Esophagus squamous epithelium (tissue), 5 donors: ENCODE measurements around the gene DNAH1. TPM values are rescaled to one million over a fixed set of nuclear protein-coding genes. Genes with fewer than 3 reads are reported as not detected.

Experiments
- DNase-seq: peaks from one replicate; lab custom pipeline; 2025; lab: John Stamatoyannopoulos, UW
- H3K27ac ChIP-seq, 4 donors: fragments of 200-600 bp; sonication (generic); one replicate each; pipeline ENCODE4 v1.5.1; 2016 to 2019; ENCODE audit warnings: mild to moderate bottlenecking in 1 of 4
- H3K27me3 ChIP-seq, 4 donors: fragments of 200-600 bp; sonication (generic); 1 replicate in 3 of 4; 2 replicates in 1 of 4; pipeline versions ENCODE4 v1.5.1 to v1.6.0; 2017 to 2021; ENCODE audit warnings: antibody characterized with exemption in 1 of 4
- H3K36me3 ChIP-seq, 3 donors: fragments of 200-600 bp; sonication (generic); one replicate each; pipeline ENCODE4 v1.5.1; 2016 to 2019
- H3K4me1 ChIP-seq, 3 donors: fragments of 200-600 bp; sonication (generic); one replicate each; pipeline ENCODE4 v1.5.1; 2017 to 2019
- H3K4me3 ChIP-seq, 4 donors: fragments of 200-600 bp; sonication (generic); 1 replicate in 3 of 4; 2 replicates in 1 of 4; pipeline ENCODE4 v1.5.1; 2016 to 2019; ENCODE audit warnings: mild to moderate bottlenecking in 2 of 4, moderate library complexity in 1 of 4
- H3K9me3 ChIP-seq, 3 donors: fragments of 200-600 bp; sonication (generic); one replicate each; pipeline ENCODE4 v1.5.1; 2016 to 2019
- CTCF ChIP-seq, 6 experiments: fragments of 450-650 bp in 4 of 6; fragments of 200-600 bp in 2 of 6; sonication (generic) in 2 of 6; IDR thresholded peaks; one replicate each; pipeline ENCODE4 v1.5.1; 2016 to 2019; ENCODE audit warnings: antibody characterized with exemption in 6 of 6, mild to moderate bottlenecking in 4 of 6, moderate library complexity in 4 of 6
- POLR2A ChIP-seq, 4 donors: fragments of 450-650 bp; IDR thresholded peaks; one replicate each; pipeline ENCODE4 v1.6.1; 2017; ENCODE audit warnings: antibody characterized with exemption in 4 of 4, mild to moderate bottlenecking in 4 of 4, moderate library complexity in 3 of 4
- WGBS, 2 donors: methylation state at CpG; one replicate each; pipeline ENCODE4 v1.1.5; 2018; 5-methylcytosine and 5-hydroxymethylcytosine counted together
- intact Hi-C: fragments of 100-400 bp; cut with DNase I; formaldehyde crosslinking; loops from one replicate; pipeline ENCODE4 v1.15.0; 2022
- total RNA-seq, 4 donors: library from RNA; depleted of rRNA; stranded (reverse); fragments of >200 nt; gene quantifications; one replicate each; pipeline ENCODE4 v1.1.0, GENCODE V29; 2016
- donor health status: DM: yes; HTN: yes; CAD: no.

DNAH1 gene
- total RNA-seq, 4 donors from 2014 or later: 1.3 to 5.9 (median 1.9) TPM

- Histone ChIP-seq H3K4me3 (peak overlapping the region in 2 of 4 donors; percentile 20 to 31), H3K27ac (peak overlapping the region; percentile 88 to 100 (median 94)), H3K36me3 (peaks cover 31 to 70% (median 52%) of the 10 kb centered on the region in 3 donors), H3K9me3 (no peaks in the 10 kb centered on the region), H3K4me1 (peaks cover 23 to 87% (median 49%) of the 10 kb centered on the region in 3 donors), H3K27me3 (no peaks in the 10 kb centered on the region)
- DNase-seq: peak; percentile 19
- peak in 1 of 4 donors; percentile 34 for TF ChIP-seq POLR2A (IDR thresholded peaks at IDR 0.05)
- no peak for TF ChIP-seq CTCF (IDR thresholded peaks at IDR 0.05)
- intact Hi-C loops: no loop called here
- 38% methylated on average over 5 of the region's 11 CpGs; no CpG with 5 or more reads in 1 of the 2 donors for WGBS, 2 donors
Observed at GRCh38 chr3:52406231-52406661, 90.1 kb downstream of the DNAH1 start.

GRCh38 chr3:52406791-52407510 lies 90.8 kb downstream of the DNAH1 start:
- WGBS, 2 donors: 65 to 79% methylated on average over 13 to 17 of the region's 20 CpGs
- DNase-seq: no peak
- H3K9me3 ChIP-seq: no peaks in the 10 kb centered on the region
- H3K4me3 ChIP-seq: peak overlapping the region in 1 of 4 donors; percentile 31
- TF ChIP-seq CTCF (IDR thresholded peaks at IDR 0.05): no peak
- TF ChIP-seq POLR2A (IDR thresholded peaks at IDR 0.05): no peak
- peak overlapping the region; percentile 88 to 100 (median 94) for H3K27ac ChIP-seq
- no peaks in the 10 kb centered on the region for H3K27me3 ChIP-seq
- peaks cover 30 to 63% (median 45%) of the 10 kb centered on the region in 3 donors for H3K36me3 ChIP-seq
- H3K4me1 ChIP-seq: peaks cover 30 to 90% (median 56%) of the 10 kb centered on the region in 3 donors
- intact Hi-C loops: no loop called here

- Histone ChIP-seq H3K4me3 (no peak overlapping the region), H3K27ac (peak overlapping the region in 3 of 4 donors; percentile 88 to 100 (median 99)), H3K9me3 (no peaks in the 10 kb centered on the region), H3K4me1 (peaks cover 34 to 90% (median 65%) of the 10 kb centered on the region in 3 donors), H3K27me3 (no peaks in the 10 kb centered on the region), H3K36me3 (peaks cover 22 to 55% (median 37%) of the 10 kb centered on the region in 3 donors)
- 80 to 100% methylated on average over 1 to 3 of the region's 3 CpGs for WGBS, 2 donors
- no peak for DNase-seq
- intact Hi-C loops: no loop called here
- TF ChIP-seq CTCF (IDR thresholded peaks at IDR 0.05) (no peak), POLR2A (IDR thresholded peaks at IDR 0.05) (no peak)
Observed at GRCh38 chr3:52407779-52408178, 91.7 kb downstream of the DNAH1 start.

GRCh38 chr3:52408466-52408865 lies 92.3 kb downstream of the DNAH1 start:
- Histone ChIP-seq H3K4me1 (peaks cover 32 to 90% (median 65%) of the 10 kb centered on the region in 3 donors), H3K36me3 (peaks cover 15 to 48% (median 30%) of the 10 kb centered on the region in 3 donors), H3K9me3 (no peaks in the 10 kb centered on the region), H3K27ac (peak overlapping the region in 3 of 4 donors; percentile 99 to 100 (median 99)), H3K4me3 (peak overlapping the region in 2 of 4 donors; percentile 93 to 100), H3K27me3 (no peaks in the 10 kb centered on the region)
- no peak for DNase-seq
- 82 to 91% methylated on average over 7 to 8 of the region's 8 CpGs for WGBS, 2 donors
- intact Hi-C loops: no loop called here
- TF ChIP-seq CTCF (IDR thresholded peaks at IDR 0.05): no peak
- no peak for TF ChIP-seq POLR2A (IDR thresholded peaks at IDR 0.05)

- H3K27ac ChIP-seq: peak overlapping the region in 1 of 4 donors; percentile 25
- no peak for DNase-seq
- H3K9me3 ChIP-seq: no peaks in the 10 kb centered on the region
- H3K4me1 ChIP-seq: peaks cover 15 to 46% (median 18%) of the 10 kb centered on the region in 3 donors
- no peaks in the 10 kb centered on the region for H3K27me3 ChIP-seq
- intact Hi-C loops: no loop called here
- TF ChIP-seq CTCF (IDR thresholded peaks at IDR 0.05) (no peak), POLR2A (IDR thresholded peaks at IDR 0.05) (no peak)
- 63 to 67% methylated on average over 3 of the region's 3 CpGs for WGBS, 2 donors
- peaks cover 0 to 19% (median 0%) of the 10 kb centered on the region in 3 donors for H3K36me3 ChIP-seq
- no peak overlapping the region for H3K4me3 ChIP-seq
Observed at GRCh38 chr3:52415800-52416199, 99.7 kb downstream of the DNAH1 start.
